IMR-90 (cell line): Measurements from ENCODE around the gene ATXN1. TPM values are rescaled to one million over a fixed set of nuclear protein-coding genes. Genes with fewer than 3 reads are reported as not detected.

ENCODE experiments used
- ATAC-seq: fragments of 200-7000 bp; cut with Tn5 transposase; 2 replicates; pipeline ENCODE4 v1.9.1; 2020; ENCODE audit warnings: low read depth, mild to moderate bottlenecking, moderate library complexity
- BruUV-seq: library from RNA; stranded (reverse); fragments of 400-500 nt; replicated peaks from 2 replicates; lab custom pipeline; 2021; lab: Mats Ljungman, UMichigan
- CTCF ChIA-PET: fragments of 300-600 bp; formaldehyde crosslinking; extraction: SDS; loops from one replicate; lab custom pipeline; 2021; ENCODE audit warnings: antibody characterized with exemption; lab: Yijun Ruan, JAX
- POLR2A ChIA-PET: fragments of 300-600 bp; sonication (Branson Sonifier 250); formaldehyde crosslinking; loops from one replicate; lab custom pipeline; 2022; ENCODE audit warnings: antibody characterized with exemption; ENCODE audit not compliant: unreplicated experiment; lab: Charles Lee
- DNase-seq: peaks from one replicate; pipeline ENCODE4 v3.0.0; 2013
- H2AFZ ChIP-seq: replicated peaks from 2 replicates; pipeline ENCODE3; 2013; ENCODE audit warnings: low read length, mild to moderate bottlenecking; ENCODE audit not compliant: poor library complexity
- H2AK5ac ChIP-seq: 2 replicates; pipeline ENCODE4 v1.6.1; 2013; ENCODE audit warnings: low read depth, low read length, inconsistent platforms
- H2AK9ac ChIP-seq: replicated peaks from 2 replicates; pipeline ENCODE3; 2013; ENCODE audit warnings: mild to moderate bottlenecking, low read depth, low read length, moderate library complexity; ENCODE audit not compliant: poor library complexity
- H2BK120ac ChIP-seq: 2 replicates; pipeline ENCODE4 v1.6.1; 2013; ENCODE audit warnings: low read depth, low read length, inconsistent platforms
- H2BK15ac ChIP-seq: 3 replicates; pipeline ENCODE4 v1.6.1; 2013; ENCODE audit warnings: low read depth, low read length, inconsistent platforms
- H2BK20ac ChIP-seq: 2 replicates; pipeline ENCODE4 v1.6.1; 2013; ENCODE audit warnings: low read depth, mild to moderate bottlenecking, inconsistent platforms, low read length, moderate library complexity
- H2BK5ac ChIP-seq: 2 replicates; pipeline ENCODE4 v1.6.1; 2013; ENCODE audit warnings: mild to moderate bottlenecking, low read depth, low read length, inconsistent platforms; ENCODE audit not compliant: poor library complexity, severe bottlenecking
- H3K14ac ChIP-seq: replicated peaks from 2 replicates; pipeline ENCODE4 v1.6.1; 2013; ENCODE audit warnings: low read depth, low read length, inconsistent platforms
- H3K18ac ChIP-seq: 2 replicates; pipeline ENCODE4 v1.6.1; 2013; ENCODE audit warnings: low read depth, low read length, control low read depth
- H3K23ac ChIP-seq: 2 replicates; pipeline ENCODE4 v1.6.1; 2013; ENCODE audit warnings: low read depth, low read length, inconsistent platforms
- H3K27ac ChIP-seq: 2 replicates; pipeline ENCODE4 v1.5.1; 2013; ENCODE audit warnings: mild to moderate bottlenecking, control low read depth, low read length; ENCODE audit not compliant: insufficient read depth
- H3K27me3 ChIP-seq: 2 replicates; pipeline ENCODE4 v1.6.1; 2013; ENCODE audit warnings: low read length; ENCODE audit not compliant: control insufficient read depth, insufficient read depth
- H3K36me3 ChIP-seq: 2 replicates; pipeline ENCODE4 v1.6.1; 2013; ENCODE audit warnings: low read length, mixed read lengths; ENCODE audit not compliant: control insufficient read depth, insufficient read depth
- H3K4ac ChIP-seq: 2 replicates; pipeline ENCODE4 v1.6.1; 2013; ENCODE audit warnings: low read depth, low read length, inconsistent platforms
- H3K4me1 ChIP-seq: 2 replicates; pipeline ENCODE4 v1.6.1; 2013; ENCODE audit warnings: low read length, mixed read lengths; ENCODE audit not compliant: control insufficient read depth, insufficient read depth
- H3K4me2 ChIP-seq: 2 replicates; pipeline ENCODE4 v1.6.1; 2013; ENCODE audit warnings: low read depth, mild to moderate bottlenecking, control low read depth, low read length, moderate library complexity
- H3K4me3 ChIP-seq: 2 replicates; pipeline ENCODE4 v1.5.1; 2013; ENCODE audit warnings: low read depth, mild to moderate bottlenecking, control low read depth, low read length, moderate library complexity; ENCODE audit not compliant: insufficient read depth
- H3K56ac ChIP-seq: 2 replicates; pipeline ENCODE4 v1.6.1; 2013; ENCODE audit warnings: low read length, inconsistent platforms; ENCODE audit not compliant: insufficient read depth; ENCODE audit errors: extremely low read depth
- H3K79me1 ChIP-seq, 2 experiments: 2 replicates each; pipeline ENCODE4 v1.6.1; 2013; ENCODE audit warnings: low read length in 2 of 2, inconsistent platforms in 1 of 2, low read depth in 1 of 2
- H3K9ac ChIP-seq: 2 replicates; pipeline ENCODE4 v1.6.1; 2013; ENCODE audit warnings: low read depth, low read length, control low read depth
- H3K9me1 ChIP-seq: 2 replicates; pipeline ENCODE4 v1.6.1; 2013; ENCODE audit warnings: low read length, inconsistent platforms; ENCODE audit not compliant: insufficient read depth
- H3K9me3 ChIP-seq: 2 replicates; pipeline ENCODE4 v1.6.1; 2013; ENCODE audit warnings: low read length; ENCODE audit not compliant: control insufficient read depth, insufficient read depth
- H4K20me1 ChIP-seq: 2 replicates; pipeline ENCODE4 v1.6.1; 2013; ENCODE audit warnings: low read length, inconsistent platforms; ENCODE audit not compliant: insufficient read depth
- H4K5ac ChIP-seq: 2 replicates; pipeline ENCODE4 v1.6.1; 2013; ENCODE audit warnings: mild to moderate bottlenecking, low read depth, low read length, control low read depth
- H4K8ac ChIP-seq, 2 experiments: 2 replicates each; pipeline ENCODE4 v1.6.1; 2013; ENCODE audit warnings: low read depth in 2 of 2, low read length in 2 of 2, control low read depth in 1 of 2, inconsistent platforms in 1 of 2
- H4K91ac ChIP-seq: 2 replicates; pipeline ENCODE4 v1.6.1; 2013; ENCODE audit warnings: low read depth, low read length, inconsistent platforms; ENCODE audit not compliant: insufficient read depth
- MAZ ChIP-seq: IDR thresholded peaks from 2 replicates; pipeline ENCODE4 v1.6.1; 2012; ENCODE audit warnings: low read depth, mild to moderate bottlenecking, low read length, improper control_type of control experiment, moderate library complexity, borderline replicate concordance
- WGBS, 2 experiments: methylation state at CpG; one replicate each; pipeline versions ENCODE4 v1.1.5 to v1.1.7; 2013; ENCODE audit warnings: missing lambda C conversion rate in 2 of 2; ENCODE audit not compliant: insufficient read length in 1 of 2; ENCODE audit errors: extremely low coverage in 2 of 2; 5-methylcytosine and 5-hydroxymethylcytosine counted together
- dilution Hi-C: fragments of 300-500 bp; cut with HindIII; formaldehyde crosslinking; loops from one replicate; pipeline ENCODE4 v1.14.3; 2018; ENCODE audit warnings: low sequenced_read_pairs; ENCODE audit not compliant: unreplicated experiment
- in situ Hi-C: fragments of 300-500 bp; cut with MboI; formaldehyde crosslinking; loops from 3 replicates; pipeline ENCODE4 v1.14.3; 2019; ENCODE audit warnings: low sequenced_read_pairs, inconsistent platforms, mixed read lengths
- intact Hi-C: fragments of 100-400 bp; cut with micrococcal nuclease; formaldehyde crosslinking; loops from 2 replicates; pipeline ENCODE4 v1.10.0; 2022
- polyA plus RNA-seq, 3 experiments: library from polyadenylated mRNA; depleted of rRNA; stranded (reverse); fragments of >200 nt; gene quantifications; 2 replicates each; pipeline ENCODE4 v1.2.3, GENCODE V29; 2012; ENCODE audit warnings: low replicate concordance in 1 of 3
- total RNA-seq: library from RNA; depleted of rRNA; stranded (reverse); fragments of >200 nt; gene quantifications from 2 replicates; pipeline ENCODE4 v1.2.3, GENCODE V29; 2012
- TF ChIP-seq, protein P1 (sequence below): fragments of 150-350 bp; IDR thresholded peaks from 2 replicates; pipeline ENCODE4 v1.6.1; 2017; ENCODE audit warnings: mild to moderate bottlenecking, antibody characterized with exemption, low read length, low read depth

The ATXN1 gene
- total and polyA plus RNA-seq, 2 of the 4 experiments (the other 2 are of a cell fraction), result 7.3 to 11.1 TPM

DNA sequence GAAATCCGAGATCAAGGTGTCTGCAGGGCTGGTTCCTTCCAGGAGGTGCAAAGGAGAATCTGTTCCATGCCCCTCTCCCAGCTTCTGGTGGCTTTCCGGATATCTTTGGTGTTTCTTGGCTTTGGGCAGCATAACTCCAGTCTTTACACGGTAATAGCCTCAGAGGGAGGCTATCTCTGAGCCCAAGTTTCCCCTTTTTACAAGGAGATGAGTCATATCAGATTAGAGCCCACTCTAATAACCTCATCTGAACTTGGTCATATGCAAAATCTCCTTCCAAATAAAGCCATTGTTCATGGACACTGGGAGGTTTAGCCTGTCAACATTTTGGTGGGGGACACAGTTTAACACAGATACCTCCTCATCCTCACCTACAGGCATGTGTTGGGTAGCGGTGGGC is 213.7 kb downstream of the ATXN1 start:
- in situ Hi-C loops (no loop called here), intact Hi-C loops (no loop called here), dilution Hi-C loops (no loop called here)
- Histone ChIP-seq H3K27ac (no peak overlapping the region), H3K79me1 (peaks cover 7 to 17% of the 10 kb centered on the region in 2 experiments; a peak in 3 of 4 replicates), H3K36me3 (peaks cover 13% of the 10 kb centered on the region), H3K56ac (no peak overlapping the region), H3K9me3 (no peaks in the 10 kb centered on the region), H2AK5ac (peak overlapping the region; percentile 76; the same call in 1 of the 2 replicates), H2BK120ac (no peak overlapping the region), H3K27me3 (no peaks in the 10 kb centered on the region), H3K9me1 (peaks cover 4% of the 10 kb centered on the region; the same call in 1 of the 2 replicates), H3K4me2 (no peak overlapping the region), H2AK9ac (no peak overlapping the region), H3K4me1 (peaks cover 3% of the 10 kb centered on the region), H2BK5ac (no peak overlapping the region), H4K8ac (no peak overlapping the region; a peak in 1 of 4 replicates), H2BK20ac (no peak overlapping the region), H3K4ac (no peak overlapping the region), H3K14ac (no peak overlapping the region), H4K5ac (no peak overlapping the region), H4K20me1 (peaks cover 4% of the 10 kb centered on the region; the same call in 1 of the 2 replicates), H3K23ac (no peak overlapping the region), H4K91ac (no peak overlapping the region), H2AFZ (no peak overlapping the region), H2BK15ac (no peak overlapping the region), H3K9ac (no peak overlapping the region), H3K4me3 (no peak overlapping the region), H3K18ac (no peak overlapping the region)
- BruUV-seq, result no TSS peak
- ATAC-seq (no peak), DNase-seq (no peak)
- WGBS, 2 experiments, result 89% methylated on average over 1 of the region's 4 CpGs; no CpG with 5 or more reads in 1 of the 2 experiments
- ChIA-PET POLR2A (no interaction called here), CTCF (no interaction called here)
- TF ChIP-seq, protein P1, sequence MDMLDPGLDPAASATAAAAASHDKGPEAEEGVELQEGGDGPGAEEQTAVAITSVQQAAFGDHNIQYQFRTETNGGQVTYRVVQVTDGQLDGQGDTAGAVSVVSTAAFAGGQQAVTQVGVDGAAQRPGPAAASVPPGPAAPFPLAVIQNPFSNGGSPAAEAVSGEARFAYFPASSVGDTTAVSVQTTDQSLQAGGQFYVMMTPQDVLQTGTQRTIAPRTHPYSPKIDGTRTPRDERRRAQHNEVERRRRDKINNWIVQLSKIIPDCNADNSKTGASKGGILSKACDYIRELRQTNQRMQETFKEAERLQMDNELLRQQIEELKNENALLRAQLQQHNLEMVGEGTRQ, result no peak
- TF ChIP-seq MAZ, result no peak
